Measurements from ENCODE around the gene DKKL1. TPM values are rescaled to one million over a fixed set of nuclear protein-coding genes. Genes with fewer than 3 reads are reported as not detected.

Gene DKKL1
- total and polyA plus RNA-seq, 2 experiments from 2014 or later, result 0.76 to 2.9 TPM

GRCh38 chr19:49415102-49415809 lies 51.6 kb downstream of the DKKL1 start:
- Histone ChIP-seq H3F3A (replicated peaks; ENCODE audit: low read depth) (no peaks in the 10 kb centered on the region), H3K4me2 (no peak overlapping the region), H4K20me1 (replicated peaks; ENCODE audit: insufficient read depth) (no peaks in the 10 kb centered on the region), H3K27ac (ENCODE audit: low read depth) (no peak overlapping the region), H3K79me2 (replicated peaks; ENCODE audit: insufficient read depth) (no peaks in the 10 kb centered on the region), H3K4me1 (ENCODE audit: insufficient read depth) (peaks cover 6% of the 10 kb centered on the region), H3K4me3 (no peak overlapping the region), H3K36me3 (ENCODE audit: insufficient read depth) (no peaks in the 10 kb centered on the region), H3K9me2 (ENCODE audit: insufficient read depth) (no peaks in the 10 kb centered on the region), H3K27me3 (ENCODE audit: insufficient read depth) (no peaks in the 10 kb centered on the region), H2AFZ (peak overlapping the region; percentile 80)
- TF ChIP-seq ZNF114 (CRISPR knock-in tag; IDR thresholded peaks at IDR 0.05), result no peak
- no peak for TF ChIP-seq EZH2 (IDR thresholded peaks at IDR 0.05; ENCODE audit: low read depth, unreplicated experiment)
- no peak for TF ChIP-seq CTCF (conservative IDR thresholded peaks at IDR 0.05; ENCODE audit: low read depth in 2 of 2)
- no peak for TF ChIP-seq POLR2AphosphoS5 (IDR thresholded peaks at IDR 0.05; ENCODE audit: low read depth)
- no peak for TF ChIP-seq ZNF331 (CRISPR knock-in tag; IDR thresholded peaks at IDR 0.05; ENCODE audit: low read depth)
- TF ChIP-seq JUNB (IDR thresholded peaks at IDR 0.05; ENCODE audit: unreplicated experiment), result no peak
- TF ChIP-seq CREB1 (CRISPR knock-in tag; IDR thresholded peaks at IDR 0.05; ENCODE audit: low read depth), result no peak
- TF ChIP-seq ETS1 (IDR thresholded peaks at IDR 0.05), result no peak
- TF ChIP-seq EZH2phosphoT487 (IDR thresholded peaks at IDR 0.05; ENCODE audit: unreplicated experiment), result no peak
- TF ChIP-seq, protein P1, sequence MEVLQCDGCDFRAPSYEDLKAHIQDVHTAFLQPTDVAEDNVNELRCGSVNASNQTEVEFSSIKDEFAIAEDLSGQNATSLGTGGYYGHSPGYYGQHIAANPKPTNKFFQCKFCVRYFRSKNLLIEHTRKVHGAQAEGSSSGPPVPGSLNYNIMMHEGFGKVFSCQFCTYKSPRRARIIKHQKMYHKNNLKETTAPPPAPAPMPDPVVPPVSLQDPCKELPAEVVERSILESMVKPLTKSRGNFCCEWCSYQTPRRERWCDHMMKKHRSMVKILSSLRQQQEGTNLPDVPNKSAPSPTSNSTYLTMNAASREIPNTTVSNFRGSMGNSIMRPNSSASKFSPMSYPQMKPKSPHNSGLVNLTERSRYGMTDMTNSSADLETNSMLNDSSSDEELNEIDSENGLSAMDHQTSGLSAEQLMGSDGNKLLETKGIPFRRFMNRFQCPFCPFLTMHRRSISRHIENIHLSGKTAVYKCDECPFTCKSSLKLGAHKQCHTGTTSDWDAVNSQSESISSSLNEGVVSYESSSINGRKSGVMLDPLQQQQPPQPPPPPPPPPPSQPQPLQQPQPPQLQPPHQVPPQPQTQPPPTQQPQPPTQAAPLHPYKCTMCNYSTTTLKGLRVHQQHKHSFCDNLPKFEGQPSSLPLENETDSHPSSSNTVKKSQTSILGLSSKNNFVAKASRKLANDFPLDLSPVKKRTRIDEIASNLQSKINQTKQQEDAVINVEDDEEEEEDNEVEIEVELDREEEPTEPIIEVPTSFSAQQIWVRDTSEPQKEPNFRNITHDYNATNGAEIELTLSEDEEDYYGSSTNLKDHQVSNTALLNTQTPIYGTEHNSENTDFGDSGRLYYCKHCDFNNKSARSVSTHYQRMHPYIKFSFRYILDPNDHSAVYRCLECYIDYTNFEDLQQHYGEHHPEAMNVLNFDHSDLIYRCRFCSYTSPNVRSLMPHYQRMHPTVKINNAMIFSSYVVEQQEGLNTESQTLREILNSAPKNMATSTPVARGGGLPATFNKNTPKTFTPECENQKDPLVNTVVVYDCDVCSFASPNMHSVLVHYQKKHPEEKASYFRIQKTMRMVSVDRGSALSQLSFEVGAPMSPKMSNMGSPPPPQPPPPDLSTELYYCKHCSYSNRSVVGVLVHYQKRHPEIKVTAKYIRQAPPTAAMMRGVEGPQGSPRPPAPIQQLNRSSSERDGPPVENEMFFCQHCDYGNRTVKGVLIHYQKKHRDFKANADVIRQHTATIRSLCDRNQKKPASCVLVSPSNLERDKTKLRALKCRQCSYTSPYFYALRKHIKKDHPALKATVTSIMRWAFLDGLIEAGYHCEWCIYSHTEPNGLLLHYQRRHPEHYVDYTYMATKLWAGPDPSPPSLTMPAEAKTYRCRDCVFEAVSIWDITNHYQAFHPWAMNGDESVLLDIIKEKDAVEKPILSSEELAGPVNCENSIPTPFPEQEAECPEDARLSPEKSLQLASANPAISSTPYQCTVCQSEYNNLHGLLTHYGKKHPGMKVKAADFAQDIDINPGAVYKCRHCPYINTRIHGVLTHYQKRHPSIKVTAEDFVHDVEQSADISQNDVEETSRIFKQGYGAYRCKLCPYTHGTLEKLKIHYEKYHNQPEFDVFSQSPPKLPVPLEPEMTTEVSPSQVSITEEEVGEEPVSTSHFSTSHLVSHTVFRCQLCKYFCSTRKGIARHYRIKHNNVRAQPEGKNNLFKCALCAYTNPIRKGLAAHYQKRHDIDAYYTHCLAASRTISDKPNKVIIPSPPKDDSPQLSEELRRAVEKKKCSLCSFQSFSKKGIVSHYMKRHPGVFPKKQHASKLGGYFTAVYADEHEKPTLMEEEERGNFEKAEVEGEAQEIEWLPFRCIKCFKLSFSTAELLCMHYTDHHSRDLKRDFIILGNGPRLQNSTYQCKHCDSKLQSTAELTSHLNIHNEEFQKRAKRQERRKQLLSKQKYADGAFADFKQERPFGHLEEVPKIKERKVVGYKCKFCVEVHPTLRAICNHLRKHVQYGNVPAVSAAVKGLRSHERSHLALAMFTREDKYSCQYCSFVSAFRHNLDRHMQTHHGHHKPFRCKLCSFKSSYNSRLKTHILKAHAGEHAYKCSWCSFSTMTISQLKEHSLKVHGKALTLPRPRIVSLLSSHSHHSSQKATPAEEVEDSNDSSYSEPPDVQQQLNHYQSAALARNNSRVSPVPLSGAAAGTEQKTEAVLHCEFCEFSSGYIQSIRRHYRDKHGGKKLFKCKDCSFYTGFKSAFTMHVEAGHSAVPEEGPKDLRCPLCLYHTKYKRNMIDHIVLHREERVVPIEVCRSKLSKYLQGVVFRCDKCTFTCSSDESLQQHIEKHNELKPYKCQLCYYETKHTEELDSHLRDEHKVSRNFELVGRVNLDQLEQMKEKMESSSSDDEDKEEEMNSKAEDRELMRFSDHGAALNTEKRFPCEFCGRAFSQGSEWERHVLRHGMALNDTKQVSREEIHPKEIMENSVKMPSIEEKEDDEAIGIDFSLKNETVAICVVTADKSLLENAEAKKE (CRISPR knock-in tag; IDR thresholded peaks at IDR 0.05), result no peak
- Mint-ChIP-seq H3K36me3 (ENCODE audit: low read depth) (no peaks in the 10 kb centered on the region), H3K27ac (no peak overlapping the region), H3K4me3 (no peak overlapping the region), H3K27me3 (ENCODE audit: insufficient read depth, low read depth, poor library complexity) (peaks cover 8% of the 10 kb centered on the region), H3K4me1 (peaks cover 32% of the 10 kb centered on the region), H3K9me3 (no peaks in the 10 kb centered on the region)
- peak; percentile 27 for ATAC-seq
- no peak for DNase-seq (ENCODE audit: low spot score)

All from GM23338 (cell line).